Measurements from ENCODE around the gene MFAP3.
"Not testable (repeated sequence)": the region's sequence is repeated elsewhere in the genome, so short reads cannot be mapped to it uniquely, and the experiment has no call there.

MFAP3 gene

GRCh38 chr5:154002511-154003020, 36.2 kb upstream of the MFAP3 start:
- no peak for DNase-seq (ENCODE audit: insufficient read length, low spot score)
- no peak for FAIRE-seq

GRCh38 chr5:154005648-154006047, 33.1 kb upstream of the MFAP3 start:
- DNase-seq (ENCODE audit: insufficient read length, low spot score) (no peak), FAIRE-seq (no peak)
- TF ChIP-seq CTCF (IDR thresholded peaks at IDR 0.05; ENCODE audit: insufficient read depth, missing control alignments) = no peak

More at GRCh38 chr5:154002511-154003020, 36.2 kb upstream of the MFAP3 start:
- no peak for TF ChIP-seq CTCF (IDR thresholded peaks at IDR 0.05; ENCODE audit: insufficient read depth, missing control alignments)

- DNase-seq (ENCODE audit: insufficient read length, low spot score) = no peak
- FAIRE-seq = no peak
- no peak for TF ChIP-seq CTCF (IDR thresholded peaks at IDR 0.05; ENCODE audit: insufficient read depth, missing control alignments)
Measured at GRCh38 chr5:154010660-154011059, 28.1 kb upstream of the MFAP3 start.

- no peak for FAIRE-seq
- no peak for DNase-seq (ENCODE audit: insufficient read length, low spot score)
- TF ChIP-seq CTCF (IDR thresholded peaks at IDR 0.05; ENCODE audit: insufficient read depth, missing control alignments) = no peak
Measured at GRCh38 chr5:154015071-154015693, 23.6 kb upstream of the MFAP3 start.

GRCh38 chr5:154018919-154019318, 19.8 kb upstream of the MFAP3 start:
- not testable (repeated sequence) for DNase-seq (ENCODE audit: insufficient read length, low spot score); FAIRE-seq

- DNase-seq (ENCODE audit: insufficient read length, low spot score) (no peak), FAIRE-seq (no peak)
- TF ChIP-seq CTCF (IDR thresholded peaks at IDR 0.05; ENCODE audit: insufficient read depth, missing control alignments) = no peak
Measured at GRCh38 chr5:154025951-154026350, 12.8 kb upstream of the MFAP3 start.

- no peak for DNase-seq (ENCODE audit: insufficient read length, low spot score)
- TF ChIP-seq CTCF (IDR thresholded peaks at IDR 0.05; ENCODE audit: insufficient read depth, missing control alignments) = no peak
- no peak for FAIRE-seq
Measured at GRCh38 chr5:154031937-154032489, 6.8 kb upstream of the MFAP3 start.

Data from D721Med (cell line).